Measurements from ENCODE around the gene CDK5RAP2. TPM values are rescaled to one million over a fixed set of nuclear protein-coding genes. Genes with fewer than 3 reads are reported as not detected.
"Not testable (repeated sequence)": the region's sequence is repeated elsewhere in the genome, so short reads cannot be mapped to it uniquely, and the experiment has no call there.

CDK5RAP2 gene
- total RNA-seq, 4 donors from 2014 or later = 48.1 to 127 (median 76.7) TPM

DNA sequence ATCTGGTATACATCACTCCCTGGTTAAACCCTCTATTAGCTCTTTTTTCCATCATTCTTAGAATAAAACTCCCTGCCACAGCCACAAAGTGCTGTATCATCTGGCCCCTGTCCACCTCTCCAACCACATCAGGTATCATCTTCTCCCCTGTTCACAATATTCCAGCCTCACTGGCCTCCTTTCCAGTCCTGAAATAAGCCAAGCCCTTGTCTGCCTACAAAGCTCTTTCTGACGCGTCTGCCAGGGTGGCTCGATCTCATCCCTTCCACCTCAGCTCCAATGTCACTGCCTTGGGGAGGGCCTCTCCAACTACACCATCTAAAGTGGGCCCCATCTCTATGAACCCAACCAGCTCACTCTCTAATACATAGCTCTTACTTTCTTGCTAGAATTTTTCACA, 21.5 kb downstream of the CDK5RAP2 start:
- H3K27ac ChIP-seq = no peak overlapping the region
- TF ChIP-seq, protein P1, sequence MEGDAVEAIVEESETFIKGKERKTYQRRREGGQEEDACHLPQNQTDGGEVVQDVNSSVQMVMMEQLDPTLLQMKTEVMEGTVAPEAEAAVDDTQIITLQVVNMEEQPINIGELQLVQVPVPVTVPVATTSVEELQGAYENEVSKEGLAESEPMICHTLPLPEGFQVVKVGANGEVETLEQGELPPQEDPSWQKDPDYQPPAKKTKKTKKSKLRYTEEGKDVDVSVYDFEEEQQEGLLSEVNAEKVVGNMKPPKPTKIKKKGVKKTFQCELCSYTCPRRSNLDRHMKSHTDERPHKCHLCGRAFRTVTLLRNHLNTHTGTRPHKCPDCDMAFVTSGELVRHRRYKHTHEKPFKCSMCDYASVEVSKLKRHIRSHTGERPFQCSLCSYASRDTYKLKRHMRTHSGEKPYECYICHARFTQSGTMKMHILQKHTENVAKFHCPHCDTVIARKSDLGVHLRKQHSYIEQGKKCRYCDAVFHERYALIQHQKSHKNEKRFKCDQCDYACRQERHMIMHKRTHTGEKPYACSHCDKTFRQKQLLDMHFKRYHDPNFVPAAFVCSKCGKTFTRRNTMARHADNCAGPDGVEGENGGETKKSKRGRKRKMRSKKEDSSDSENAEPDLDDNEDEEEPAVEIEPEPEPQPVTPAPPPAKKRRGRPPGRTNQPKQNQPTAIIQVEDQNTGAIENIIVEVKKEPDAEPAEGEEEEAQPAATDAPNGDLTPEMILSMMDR (IDR thresholded peaks at IDR 0.05) = no peak
- TF ChIP-seq EP300 (IDR thresholded peaks at IDR 0.05) (no peak), POLR2A (IDR thresholded peaks at IDR 0.05) (no peak)
- no peaks in the 10 kb centered on the region for H3K9me3 ChIP-seq
- no peak for DNase-seq (ENCODE audit: low spot score in 2 of 2)
- H3K4me3 ChIP-seq = no peak overlapping the region
- 93 to 98% methylated on average over 3 of the region's 3 CpGs for WGBS, 2 donors
- no peaks in the 10 kb centered on the region for H3K4me1 ChIP-seq
- peaks cover 0 to 38% (median 0%) of the 10 kb centered on the region in 3 donors for H3K36me3 ChIP-seq
- H3K27me3 ChIP-seq = no peaks in the 10 kb centered on the region

GRCh38 chr9:120557205-120557604, 22.8 kb downstream of the CDK5RAP2 start:
- 21 to 40% methylated on average over 2 of the region's 2 CpGs for WGBS, 2 donors
- Histone ChIP-seq H3K4me1 (no peaks in the 10 kb centered on the region), H3K36me3 (peaks cover 0 to 25% (median 0%) of the 10 kb centered on the region in 3 donors), H3K27me3 (no peaks in the 10 kb centered on the region), H3K27ac (no peak overlapping the region), H3K9me3 (no peaks in the 10 kb centered on the region), H3K4me3 (no peak overlapping the region)
- TF ChIP-seq, protein P1 (IDR thresholded peaks at IDR 0.05) = no peak
- TF ChIP-seq EP300 (IDR thresholded peaks at IDR 0.05) = no peak
- TF ChIP-seq POLR2A (IDR thresholded peaks at IDR 0.05) = no peak
- DNase-seq (ENCODE audit: low spot score in 2 of 2) = no peak

- Histone ChIP-seq H3K27ac (no peak overlapping the region), H3K36me3 (peaks cover 0 to 24% (median 0%) of the 10 kb centered on the region in 3 donors), H3K4me1 (no peaks in the 10 kb centered on the region), H3K4me3 (no peak overlapping the region), H3K9me3 (no peaks in the 10 kb centered on the region), H3K27me3 (no peaks in the 10 kb centered on the region)
- WGBS, 2 donors = 68 to 77% methylated on average over 3 of the region's 3 CpGs
- DNase-seq (ENCODE audit: low spot score in 2 of 2) = no peak
- TF ChIP-seq POLR2A (IDR thresholded peaks at IDR 0.05) = no peak
- TF ChIP-seq EP300 (IDR thresholded peaks at IDR 0.05) = no peak
- TF ChIP-seq, protein P1 (IDR thresholded peaks at IDR 0.05) = no peak
Measured at GRCh38 chr9:120556775-120557174, 23.2 kb downstream of the CDK5RAP2 start.

DNA sequence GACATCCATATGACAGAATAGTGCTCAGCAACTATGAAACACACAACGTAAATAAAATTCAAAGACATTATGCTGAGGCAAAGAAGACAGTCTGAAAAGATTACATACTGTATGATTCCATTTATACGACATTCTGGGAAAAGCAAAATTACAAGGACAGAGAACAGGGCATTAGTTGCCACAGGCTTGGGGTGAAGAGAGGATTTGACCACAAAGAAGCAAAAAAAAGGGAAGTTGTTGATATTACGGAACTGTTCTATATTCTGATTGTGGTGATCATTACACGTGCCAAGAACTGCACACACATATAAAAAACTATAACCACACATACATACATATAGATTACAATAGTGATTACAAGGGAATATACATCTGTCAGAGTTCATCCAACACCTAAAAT, 24.1 kb downstream of the CDK5RAP2 start:
- 74 to 84% methylated on average over 4 of the region's 4 CpGs for WGBS, 2 donors
- H3K4me3 ChIP-seq = no peak overlapping the region
- no peaks in the 10 kb centered on the region for H3K27me3 ChIP-seq
- DNase-seq (ENCODE audit: low spot score in 2 of 2) = no peak
- H3K36me3 ChIP-seq = peaks cover 0 to 19% (median 0%) of the 10 kb centered on the region in 3 donors
- no peak overlapping the region for H3K27ac ChIP-seq
- H3K4me1 ChIP-seq = no peaks in the 10 kb centered on the region
- no peaks in the 10 kb centered on the region for H3K9me3 ChIP-seq
- TF ChIP-seq POLR2A (IDR thresholded peaks at IDR 0.05) (no peak), EP300 (IDR thresholded peaks at IDR 0.05) (no peak)
- TF ChIP-seq, protein P1 (IDR thresholded peaks at IDR 0.05) = no peak

DNA sequence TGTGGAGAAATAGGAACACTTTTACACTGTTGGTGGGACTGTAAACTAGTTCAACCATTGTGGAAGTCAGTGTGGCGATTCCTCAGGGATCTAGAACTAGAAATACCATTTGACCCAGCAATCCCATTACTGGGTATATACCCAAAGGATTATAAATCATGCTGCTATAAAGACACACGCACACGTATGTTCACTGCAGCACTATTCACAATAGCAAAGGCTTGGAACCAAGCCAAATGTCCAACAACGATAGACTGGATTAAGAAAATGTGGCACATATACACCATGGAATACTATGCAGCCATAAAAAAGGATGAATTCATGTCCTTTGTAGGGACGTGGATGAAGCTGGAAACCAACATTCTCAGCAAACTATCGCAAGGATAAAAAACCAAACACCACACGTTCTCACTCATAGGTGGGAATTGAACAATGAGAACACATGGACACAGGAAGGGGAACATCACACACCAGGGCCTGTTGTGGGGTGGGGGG, 27.7 kb downstream of the CDK5RAP2 start:
- not testable (repeated sequence) for DNase-seq (ENCODE audit: low spot score in 2 of 2); H3K4me1 ChIP-seq; H3K27me3 ChIP-seq; H3K9me3 ChIP-seq; H3K4me3 ChIP-seq; H3K27ac ChIP-seq
- peaks cover 0 to 42% (median 9%) of the 10 kb centered on the region in 3 donors for H3K36me3 ChIP-seq
- WGBS, 2 donors = 87 to 92% methylated on average over 6 of the region's 7 CpGs
